ENCODE results near the gene RGS7.

The RGS7 gene

DNA sequence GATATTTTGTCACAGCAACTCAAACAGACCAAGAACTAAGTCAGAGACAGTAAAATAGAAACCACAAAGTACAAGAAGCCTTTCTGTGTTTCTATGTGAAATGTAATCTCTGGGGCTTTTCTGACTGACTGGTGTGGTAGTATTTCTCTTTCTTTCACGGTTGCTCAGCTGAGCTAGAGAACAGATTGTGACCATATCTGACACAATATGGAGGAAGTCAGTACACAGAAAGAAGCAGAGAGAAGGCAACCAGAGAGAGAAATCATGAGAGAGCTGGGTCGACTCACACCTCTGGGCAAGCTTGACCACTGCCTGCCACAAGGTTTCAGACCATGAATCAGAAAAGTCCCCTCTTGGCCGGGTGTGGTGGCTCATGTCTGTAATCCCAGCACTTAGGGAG is 536.2 kb downstream of the RGS7 start:
- ATAC-seq (ENCODE audit: low read depth) (no peak), DNase-seq (ENCODE audit: low spot score in 2 of 2) (no peak)
- Mint-ChIP-seq H3K27ac (no peak overlapping the region), H3K9me3 (peaks cover 2% of the 10 kb centered on the region), H3K4me1 (no peaks in the 10 kb centered on the region), H3K36me3 (peaks cover 6% of the 10 kb centered on the region), H3K4me3 (no peak overlapping the region), H3K27me3 (no peaks in the 10 kb centered on the region)

DNA sequence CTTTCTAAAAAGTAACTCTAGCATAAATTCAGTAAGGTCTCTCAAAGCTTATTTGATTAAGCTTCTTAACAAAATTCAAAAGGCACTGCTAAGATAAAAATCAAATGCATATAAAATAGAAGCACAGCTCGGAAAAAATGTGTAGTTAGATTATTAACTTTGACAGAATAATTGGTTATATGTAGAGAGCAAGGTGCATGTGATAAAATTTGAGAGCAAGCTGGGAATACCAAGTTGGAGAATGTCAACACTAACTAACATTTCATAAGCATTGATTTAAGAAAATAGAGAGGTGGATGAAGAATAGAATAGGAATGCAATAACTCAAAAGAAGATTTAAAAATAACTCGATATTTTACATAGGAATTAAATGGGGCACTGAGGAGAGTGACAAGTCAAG is 540.5 kb downstream of the RGS7 start:
- Mint-ChIP-seq H3K4me3 (no peak overlapping the region), H3K27me3 (no peaks in the 10 kb centered on the region)
- no peak for ATAC-seq (ENCODE audit: low read depth)

GRCh38 chr1:240813720-240814119 is 543.3 kb downstream of the RGS7 start:
- ATAC-seq (ENCODE audit: low read depth) (no peak), DNase-seq (ENCODE audit: low spot score in 2 of 2) (no peak)
- no peaks in the 10 kb centered on the region for H3K4me1 Mint-ChIP-seq
- H3K36me3 Mint-ChIP-seq = no peaks in the 10 kb centered on the region
- no peak overlapping the region for H3K27ac Mint-ChIP-seq
- no peaks in the 10 kb centered on the region for H3K9me3 Mint-ChIP-seq
- H3K27me3 Mint-ChIP-seq = no peaks in the 10 kb centered on the region
- no peak overlapping the region for H3K4me3 Mint-ChIP-seq

More for the DNA sequence above, 540.5 kb downstream of the RGS7 start:
- H3K4me1 Mint-ChIP-seq = no peaks in the 10 kb centered on the region
- H3K27ac Mint-ChIP-seq = no peak overlapping the region
- H3K9me3 Mint-ChIP-seq = peaks cover 2% of the 10 kb centered on the region
- peaks cover 2% of the 10 kb centered on the region for H3K36me3 Mint-ChIP-seq
- no peak for DNase-seq (ENCODE audit: low spot score in 2 of 2)

DNA sequence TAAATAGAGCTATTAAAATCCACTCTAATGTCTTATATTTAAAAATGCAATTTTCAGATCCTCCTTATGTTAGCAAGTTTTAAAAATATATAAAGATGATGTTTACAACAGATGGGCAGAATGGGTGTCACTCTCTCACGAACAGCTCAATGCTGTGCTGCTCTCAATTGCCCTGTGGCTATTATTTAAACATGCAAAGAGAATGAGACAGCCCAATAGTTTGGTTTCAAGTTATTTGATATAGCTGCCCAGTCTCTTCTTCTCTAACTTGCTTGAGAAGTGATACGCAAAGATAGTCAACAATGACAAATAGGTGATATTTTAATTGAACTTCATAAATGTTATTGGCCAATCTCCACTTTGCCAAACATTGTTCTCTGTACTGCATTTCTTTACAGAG is 545.7 kb downstream of the RGS7 start:
- H3K4me3 Mint-ChIP-seq = no peak overlapping the region
- H3K9me3 Mint-ChIP-seq = no peaks in the 10 kb centered on the region
- DNase-seq (ENCODE audit: low spot score in 2 of 2) (no peak), ATAC-seq (ENCODE audit: low read depth) (no peak)
- no peaks in the 10 kb centered on the region for H3K36me3 Mint-ChIP-seq
- H3K4me1 Mint-ChIP-seq = no peaks in the 10 kb centered on the region
- H3K27me3 Mint-ChIP-seq = no peaks in the 10 kb centered on the region
- no peak overlapping the region for H3K27ac Mint-ChIP-seq

- Mint-ChIP-seq H3K9me3 (no peaks in the 10 kb centered on the region), H3K27me3 (no peaks in the 10 kb centered on the region), H3K4me1 (no peaks in the 10 kb centered on the region), H3K4me3 (no peak overlapping the region), H3K36me3 (no peaks in the 10 kb centered on the region), H3K27ac (no peak overlapping the region)
- no peak for ATAC-seq (ENCODE audit: low read depth)
- DNase-seq (ENCODE audit: low spot score in 2 of 2) = no peak
Measured at GRCh38 chr1:240808381-240808780, 548.6 kb downstream of the RGS7 start.

DNA sequence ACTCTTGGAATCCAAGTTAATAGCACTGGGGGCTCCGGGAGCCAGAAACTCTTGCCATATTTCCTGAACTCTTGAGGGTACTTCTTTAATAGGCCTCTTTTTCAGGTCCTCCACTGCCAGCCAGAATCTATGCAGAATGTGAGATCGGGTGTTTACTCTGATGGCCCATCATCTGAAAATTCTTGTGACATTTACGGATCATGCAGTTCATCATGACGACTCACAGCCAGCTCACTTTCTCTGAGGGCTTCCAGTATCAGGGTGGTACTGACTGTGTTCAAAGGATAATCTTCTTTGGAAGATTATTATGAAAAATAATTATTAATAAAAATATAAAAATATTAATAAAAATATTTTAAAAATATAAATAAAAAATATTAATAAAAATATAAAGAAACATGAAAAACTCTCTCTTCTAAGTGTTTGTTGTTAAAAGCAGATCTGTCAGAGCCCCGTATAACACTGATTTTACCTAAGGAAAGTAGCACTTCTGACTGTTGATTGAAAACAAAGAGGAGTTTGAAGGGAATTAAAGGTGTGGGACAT is 550.7 kb downstream of the RGS7 start:
- Mint-ChIP-seq H3K9me3 (no peaks in the 10 kb centered on the region), H3K36me3 (no peaks in the 10 kb centered on the region), H3K27me3 (no peaks in the 10 kb centered on the region), H3K4me1 (no peaks in the 10 kb centered on the region), H3K27ac (no peak overlapping the region), H3K4me3 (no peak overlapping the region)
- no peak for ATAC-seq (ENCODE audit: low read depth)
- DNase-seq (ENCODE audit: low spot score in 2 of 2) = no peak

GRCh38 chr1:240804475-240804874 is 552.5 kb downstream of the RGS7 start:
- Mint-ChIP-seq H3K9me3 (no peaks in the 10 kb centered on the region), H3K4me1 (no peaks in the 10 kb centered on the region), H3K27me3 (no peaks in the 10 kb centered on the region), H3K4me3 (no peak overlapping the region), H3K36me3 (no peaks in the 10 kb centered on the region), H3K27ac (no peak overlapping the region)
- ATAC-seq (ENCODE audit: low read depth) (no peak), DNase-seq (ENCODE audit: low spot score in 2 of 2) (no peak)

- Mint-ChIP-seq H3K36me3 (no peaks in the 10 kb centered on the region), H3K27ac (no peak overlapping the region), H3K4me3 (no peak overlapping the region), H3K9me3 (no peaks in the 10 kb centered on the region), H3K27me3 (no peaks in the 10 kb centered on the region), H3K4me1 (no peaks in the 10 kb centered on the region)
- no peak for ATAC-seq (ENCODE audit: low read depth)
- DNase-seq (ENCODE audit: low spot score in 2 of 2) = no peak
Measured at GRCh38 chr1:240803151-240803550, 553.9 kb downstream of the RGS7 start.

GRCh38 chr1:240802271-240802670 is 554.7 kb downstream of the RGS7 start:
- Mint-ChIP-seq H3K36me3 (no peaks in the 10 kb centered on the region), H3K4me1 (no peaks in the 10 kb centered on the region), H3K9me3 (no peaks in the 10 kb centered on the region), H3K27me3 (no peaks in the 10 kb centered on the region), H3K4me3 (no peak overlapping the region), H3K27ac (no peak overlapping the region)
- DNase-seq (ENCODE audit: low spot score in 2 of 2) (no peak), ATAC-seq (ENCODE audit: low read depth) (no peak)

GRCh38 chr1:240801442-240801841 is 555.6 kb downstream of the RGS7 start:
- Mint-ChIP-seq H3K4me1 (no peaks in the 10 kb centered on the region), H3K27ac (no peak overlapping the region), H3K27me3 (no peaks in the 10 kb centered on the region), H3K4me3 (no peak overlapping the region), H3K36me3 (no peaks in the 10 kb centered on the region), H3K9me3 (no peaks in the 10 kb centered on the region)
- ATAC-seq (ENCODE audit: low read depth) (no peak), DNase-seq (ENCODE audit: low spot score in 2 of 2) (no peak)

- H3K27me3 Mint-ChIP-seq = no peaks in the 10 kb centered on the region
- no peaks in the 10 kb centered on the region for H3K9me3 Mint-ChIP-seq
- no peak overlapping the region for H3K4me3 Mint-ChIP-seq
- H3K4me1 Mint-ChIP-seq = no peaks in the 10 kb centered on the region
- DNase-seq (ENCODE audit: low spot score in 2 of 2) (no peak), ATAC-seq (ENCODE audit: low read depth) (no peak)
- H3K36me3 Mint-ChIP-seq = no peaks in the 10 kb centered on the region
- no peak overlapping the region for H3K27ac Mint-ChIP-seq
Measured at GRCh38 chr1:240800291-240800690, 556.7 kb downstream of the RGS7 start.

GRCh38 chr1:240797050-240797449 is 560.0 kb downstream of the RGS7 start:
- ATAC-seq (ENCODE audit: low read depth) = no peak

GRCh38 chr1:240794046-240794843 is 562.8 kb downstream of the RGS7 start:
- no peaks in the 10 kb centered on the region for H3K36me3 Mint-ChIP-seq
- ATAC-seq (ENCODE audit: low read depth) = no peak
- no peaks in the 10 kb centered on the region for H3K27me3 Mint-ChIP-seq
- no peak overlapping the region for H3K4me3 Mint-ChIP-seq
- DNase-seq (ENCODE audit: low spot score in 2 of 2) = no peak
- H3K4me1 Mint-ChIP-seq = no peaks in the 10 kb centered on the region
- no peak overlapping the region for H3K27ac Mint-ChIP-seq
- H3K9me3 Mint-ChIP-seq = no peaks in the 10 kb centered on the region

More at GRCh38 chr1:240797050-240797449, 560.0 kb downstream of the RGS7 start:
- Mint-ChIP-seq H3K27me3 (no peaks in the 10 kb centered on the region), H3K36me3 (no peaks in the 10 kb centered on the region), H3K4me3 (no peak overlapping the region), H3K27ac (no peak overlapping the region), H3K9me3 (no peaks in the 10 kb centered on the region), H3K4me1 (no peaks in the 10 kb centered on the region)
- no peak for DNase-seq (ENCODE audit: low spot score in 2 of 2)

DNA sequence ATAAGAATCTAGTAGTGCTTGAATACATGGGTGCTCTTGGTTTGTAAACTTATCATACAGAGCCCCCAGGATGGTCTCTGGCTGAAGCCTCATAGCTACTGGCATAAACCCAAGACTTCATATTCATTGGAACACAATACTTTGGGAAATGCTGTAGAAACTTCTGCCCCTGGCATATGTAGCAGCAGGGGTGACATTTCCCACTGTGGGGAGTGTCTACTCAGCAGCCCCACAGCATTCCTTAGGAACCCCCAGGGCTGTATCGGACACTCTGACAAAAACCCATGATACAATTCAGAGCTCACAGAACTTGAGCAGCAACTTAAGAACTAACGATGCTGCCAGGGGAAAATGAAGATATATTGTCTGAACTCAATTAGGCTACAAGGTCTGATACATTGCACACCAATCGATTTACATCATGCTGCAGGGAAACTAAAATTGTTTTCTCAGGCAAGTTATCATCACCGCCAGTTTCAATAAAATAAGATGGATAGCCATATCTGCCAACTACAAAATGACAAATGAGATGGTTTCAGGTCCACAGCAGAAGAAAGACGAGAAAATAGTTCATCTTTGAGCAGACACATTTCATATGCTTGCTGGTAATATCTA is 564.0 kb downstream of the RGS7 start:
- no peak overlapping the region for H3K27ac Mint-ChIP-seq
- no peaks in the 10 kb centered on the region for H3K9me3 Mint-ChIP-seq
- no peak for DNase-seq (ENCODE audit: low spot score in 2 of 2)
- no peak overlapping the region for H3K4me3 Mint-ChIP-seq
- H3K36me3 Mint-ChIP-seq = no peaks in the 10 kb centered on the region
- ATAC-seq (ENCODE audit: low read depth) = no peak
- H3K4me1 Mint-ChIP-seq = no peaks in the 10 kb centered on the region
- no peaks in the 10 kb centered on the region for H3K27me3 Mint-ChIP-seq

- H3K27ac Mint-ChIP-seq = no peak overlapping the region
- H3K36me3 Mint-ChIP-seq = no peaks in the 10 kb centered on the region
- H3K27me3 Mint-ChIP-seq = no peaks in the 10 kb centered on the region
- no peaks in the 10 kb centered on the region for H3K9me3 Mint-ChIP-seq
- DNase-seq (ENCODE audit: low spot score in 2 of 2) (no peak), ATAC-seq (ENCODE audit: low read depth) (no peak)
- H3K4me1 Mint-ChIP-seq = no peaks in the 10 kb centered on the region
- no peak overlapping the region for H3K4me3 Mint-ChIP-seq
Measured at GRCh38 chr1:240790856-240791255, 566.1 kb downstream of the RGS7 start.
